GM12878 (cell line): ENCODE data around the gene CD93. TPM values are rescaled to one million over a fixed set of nuclear protein-coding genes. Genes with fewer than 3 reads are reported as not detected.
A peak's percentile ranks its signal among the peaks of the same experiment; 100 is the strongest.

Experiments
- ATAC-seq: fragments of 200-7000 bp; cut with Tn5 transposase; 3 replicates; pipeline ENCODE4 v1.9.1; 2020; ENCODE audit warnings: mild to moderate bottlenecking, moderate library complexity
- BruUV-seq: library from RNA; stranded (reverse); fragments of 400-500 nt; replicated peaks from 2 replicates; lab custom pipeline; 2021; lab: Mats Ljungman, UMichigan
- CTCF ChIA-PET: fragments of 300-600 bp; sonication (Branson Sonifier 250); formaldehyde crosslinking; extraction: SDS; loops from one replicate; lab custom pipeline; 2021; ENCODE audit warnings: inconsistent platforms; lab: Yijun Ruan, JAX
- POLR2A ChIA-PET: fragments of 350-600 bp; formaldehyde crosslinking; extraction: SDS; loops from one replicate; lab custom pipeline; 2021; ENCODE audit warnings: inconsistent platforms; lab: Charles Lee
- RAD21 ChIA-PET: fragments of 300-600 bp; sonication (Branson Sonifier 250); formaldehyde crosslinking; loops from one replicate; lab custom pipeline; 2023; ENCODE audit warnings: antibody characterized with exemption; ENCODE audit not compliant: unreplicated experiment; lab: Charles Lee
- SMC1A ChIA-PET: fragments of 300-600 bp; sonication (Branson Sonifier 250); formaldehyde crosslinking; loops from one replicate; lab custom pipeline; 2023; ENCODE audit not compliant: unreplicated experiment, uncharacterized antibody; lab: Charles Lee
- DNase-seq: peaks from one replicate; pipeline ENCODE4 v3.0.0-alpha.2; 2011; ENCODE audit warnings: low read depth, low spot score
- FAIRE-seq: peaks from 3 replicates; lab custom pipeline; 2011; peaks lifted over from hg19 to GRCh38; lab: Jason Lieb, UNC
- H2AFZ ChIP-seq: 2 replicates; pipeline ENCODE4 v1.6.0; 2011; ENCODE audit warnings: low read depth, low read length, control low read depth; ENCODE audit not compliant: control insufficient read depth
- H3K27ac ChIP-seq: 2 replicates; pipeline ENCODE4 v1.5.1; 2011; ENCODE audit warnings: control low read depth; ENCODE audit not compliant: control insufficient read depth, insufficient read depth
- H3K27me3 ChIP-seq, 2 experiments: replicated peaks in 1 of 2; 2 replicates each; pipeline versions ENCODE4 v1.6.0 to v1.6.1; 2011; ENCODE audit warnings: low read length in 1 of 2; ENCODE audit not compliant: control insufficient read depth in 2 of 2, insufficient read depth in 2 of 2
- H3K36me3 ChIP-seq, 2 experiments: 2 replicates each; pipeline ENCODE4 v1.5.1; 2011; ENCODE audit warnings: low read length in 1 of 2; ENCODE audit not compliant: control insufficient read depth in 2 of 2, insufficient read depth in 2 of 2
- H3K4me1 ChIP-seq: 2 replicates; pipeline ENCODE4 v1.6.1; 2011; ENCODE audit warnings: mild to moderate bottlenecking, low read length, moderate library complexity, mixed read lengths; ENCODE audit not compliant: control insufficient read depth, insufficient read depth
- H3K4me2 ChIP-seq: 2 replicates; pipeline ENCODE4 v1.6.0; 2011; ENCODE audit warnings: control low read depth; ENCODE audit not compliant: control insufficient read depth, insufficient read depth
- H3K4me3 ChIP-seq: fragments of 200-600 bp; sonication (generic); 2 replicates; pipeline ENCODE4 v1.5.1; 2016
- H3K79me2 ChIP-seq: 2 replicates; pipeline ENCODE4 v1.6.0; 2011; ENCODE audit warnings: low read length; ENCODE audit not compliant: control insufficient read depth, insufficient read depth
- H3K9ac ChIP-seq: 2 replicates; pipeline ENCODE4 v1.8.0; 2011; ENCODE audit warnings: low read length, control low read depth, mixed read lengths; ENCODE audit not compliant: control insufficient read depth, insufficient read depth
- H3K9me3 ChIP-seq: replicated peaks from 3 replicates; pipeline ENCODE4 v1.5.1; 2011; ENCODE audit warnings: mild to moderate bottlenecking, low read length; ENCODE audit not compliant: control insufficient read depth, insufficient read depth
- H4K20me1 ChIP-seq: 2 replicates; pipeline ENCODE4 v1.6.0; 2011; ENCODE audit not compliant: control insufficient read depth, insufficient read depth
- ATF2 ChIP-seq: IDR thresholded peaks from 2 replicates; pipeline ENCODE4 v1.6.1; 2012; ENCODE audit warnings: low read length, inconsistent platforms
- CBFB ChIP-seq: IDR thresholded peaks from 2 replicates; pipeline ENCODE4 v1.6.1; 2016; ENCODE audit warnings: antibody characterized with exemption, low read depth
- CBX5 ChIP-seq: sonication (generic); IDR thresholded peaks from 2 replicates; pipeline ENCODE4 v1.6.1; 2016; ENCODE audit warnings: low read depth, moderate library complexity, mild to moderate bottlenecking, inconsistent platforms
- CHD4 ChIP-seq: fragments of 200-600 bp; sonication (generic); IDR thresholded peaks from 2 replicates; pipeline ENCODE4 v1.6.1; 2016; ENCODE audit warnings: mild to moderate bottlenecking
- ESRRA ChIP-seq: IDR thresholded peaks from 2 replicates; pipeline ENCODE4 v1.6.1; 2012; ENCODE audit warnings: mild to moderate bottlenecking, low read length, improper control_type of control experiment
- IKZF1 ChIP-seq: fragments of 450-650 bp; conservative IDR thresholded peaks from 2 replicates; pipeline ENCODE4 v1.6.1; 2017; ENCODE audit warnings: antibody characterized with exemption, mild to moderate bottlenecking
- MTA2 ChIP-seq: fragments of 450-650 bp; IDR thresholded peaks from 2 replicates; pipeline ENCODE4 v1.6.1; 2016; ENCODE audit warnings: low read depth, mild to moderate bottlenecking, moderate library complexity
- NR2F1 ChIP-seq: fragments of 450-650 bp; conservative IDR thresholded peaks from 2 replicates; pipeline ENCODE4 v1.6.1; 2017; ENCODE audit warnings: mild to moderate bottlenecking
- POLR2AphosphoS2 ChIP-seq: IDR thresholded peaks from 2 replicates; pipeline ENCODE4 v1.6.1; 2011; ENCODE audit warnings: low read depth, mild to moderate bottlenecking, low read length, improper control_type of control experiment, moderate library complexity
- POLR2AphosphoS5 ChIP-seq: IDR thresholded peaks from 2 replicates; pipeline ENCODE4 v1.6.1; 2011; ENCODE audit warnings: mild to moderate bottlenecking, low read length, inconsistent platforms
- SMAD5 ChIP-seq: IDR thresholded peaks from 2 replicates; pipeline ENCODE4 v1.6.1; 2016; ENCODE audit warnings: antibody characterized with exemption, low read depth
- SP1 ChIP-seq: IDR thresholded peaks from one replicate; pipeline ENCODE4 v1.6.1; 2011; ENCODE audit warnings: low read depth, low read length
- SPI1 ChIP-seq: IDR thresholded peaks from 2 replicates; pipeline ENCODE4 v1.6.1; 2011; ENCODE audit warnings: low read depth, mild to moderate bottlenecking, low read length, moderate library complexity, borderline replicate concordance; ENCODE audit not compliant: insufficient read depth
- SRF ChIP-seq, 2 experiments: IDR thresholded peaks; 2 replicates each; pipeline ENCODE4 v1.6.1; 2011; ENCODE audit warnings: low read depth in 2 of 2, low read length in 2 of 2, mild to moderate bottlenecking in 1 of 2, moderate library complexity in 1 of 2
- TBL1XR1 ChIP-seq: IDR thresholded peaks from 2 replicates; pipeline ENCODE4 v1.6.1; 2012; ENCODE audit warnings: low read depth, low read length, improper control_type of control experiment
- TCF12 ChIP-seq: IDR thresholded peaks from 2 replicates; pipeline ENCODE4 v1.6.1; 2011; ENCODE audit warnings: low read depth, mild to moderate bottlenecking, low read length
- ZNF207 ChIP-seq: fragments of 450-650 bp; IDR thresholded peaks from 2 replicates; pipeline ENCODE4 v1.6.1; 2014; ENCODE audit warnings: antibody characterized with exemption, mild to moderate bottlenecking, borderline replicate concordance
- WGBS: methylation state at CpG from one replicate; pipeline ENCODE4 v1.1.6; 2016; ENCODE audit warnings: low lambda C conversion rate; ENCODE audit not compliant: insufficient replicate concordance, insufficient coverage; ENCODE audit errors: missing lambda C conversion rate; 5-methylcytosine and 5-hydroxymethylcytosine counted together
- in situ Hi-C: fragments of 300-500 bp; cut with MboI; formaldehyde crosslinking; loops from 9 replicates; pipeline ENCODE4 v1.14.3; 2018; ENCODE audit warnings: mixed read lengths
- intact Hi-C: fragments of 100-400 bp; cut with micrococcal nuclease; formaldehyde crosslinking; loops from one replicate; pipeline ENCODE4 v1.14.2; 2022; ENCODE audit not compliant: unreplicated experiment
- polyA plus RNA-seq, 11 experiments: library from polyadenylated mRNA; depleted of rRNA in 4 of 11; unstranded in 6 of 11; stranded (reverse) in 5 of 11; fragments of >200 nt; fragmentation: Nextera tagmentation in 4 of 11; fragmentation: Illumina TruSeq in 1 of 11; extraction: Ambion mirVana in 4 of 11; extraction: Trizol in 1 of 11; gene quantifications; 1 replicate in 1 of 11; 2 replicates in 10 of 11; pipeline versions ENCODE4 v1.2.1 to v1.2.3, GENCODE V29; 2011 to 2016; ENCODE audit warnings: inconsistent platforms in 2 of 11, missing spikeins in 2 of 11, low read depth in 1 of 11
- total RNA-seq, 4 experiments: library from RNA; depleted of rRNA in 3 of 4; stranded (reverse); fragments of >200 nt in 3 of 4; fragmentation: Illumina TruSeq in 1 of 4; extraction: Trizol in 1 of 4; gene quantifications; 2 replicates each; pipeline versions ENCODE4 v1.2.1 to v1.2.3, GENCODE V29; 2013 to 2021
- TF ChIP-seq, protein P1 (sequence below): IDR thresholded peaks from 2 replicates; pipeline ENCODE4 v1.6.1; 2011; ENCODE audit warnings: borderline replicate concordance, low read depth, mild to moderate bottlenecking, moderate library complexity, low read length; ENCODE audit not compliant: insufficient read depth, poor library complexity, severe bottlenecking

The CD93 gene
- total and polyA plus RNA-seq, 10 of the 15 experiments (the other 5 are each of a cell fraction or from before 2014, with no cell fraction given): 0.20 to 2.7 (median 0.92) TPM

GRCh38 chr20:23092861-23093495 is 6.9 kb upstream of the CD93 start (continued):
- no peak for TF ChIP-seq SRF (IDR thresholded peaks at IDR 0.05; ENCODE audit: low read depth in 2 of 2, low read length in 2 of 2)
- TF ChIP-seq POLR2AphosphoS2: no peak
- TF ChIP-seq ESRRA: no peak
- TF ChIP-seq SPI1: no peak
- TF ChIP-seq CBFB: no peak
- no peak for TF ChIP-seq NR2F1
- peak; percentile 19; the same call in 1 of the 2 replicates for TF ChIP-seq IKZF1

GRCh38 chr20:23092384-23092756 is 6.2 kb upstream of the CD93 start:
- WGBS: 26% methylated on average over 2 of the region's 2 CpGs
- Histone ChIP-seq H3K9me3 (no peaks in the 10 kb centered on the region), H4K20me1 (no peaks in the 10 kb centered on the region), H3K4me2 (no peak overlapping the region), H3K36me3 (no peaks in the 10 kb centered on the region), H3K79me2 (no peaks in the 10 kb centered on the region), H3K4me3 (no peak overlapping the region), H3K27ac (no peak overlapping the region), H3K9ac (no peak overlapping the region), H3K4me1 (peaks cover 2% of the 10 kb centered on the region), H3K27me3 (peaks cover 0 to 6% of the 10 kb centered on the region in 2 experiments; a peak in 1 of 4 replicates), H2AFZ (no peak overlapping the region)
- DNase-seq: no peak
- BruUV-seq: no TSS peak
- ChIA-PET RAD21 (interaction anchor here (1.0 to 1.5 kb wide), 4 partner anchors 9 to 72 kb away, joined by 3 read pairs; no protein-coding TSS in a partner anchor), POLR2A (interaction anchor here (1.9 kb wide), 1 partner anchor 9 kb away, joined by 4 read pairs; no protein-coding TSS in a partner anchor), CTCF (interaction anchor here (0.6 to 1.2 kb wide), 2 partner anchors 18 to 77 kb away, joined by 3 to 4 read pairs; no protein-coding TSS in a partner anchor), SMC1A (interaction anchor here (1.2 to 1.7 kb wide), 4 partner anchors 20 to 76 kb away, joined by 3 to 5 read pairs (median 3); no protein-coding TSS in a partner anchor)
- FAIRE-seq: no peak
- in situ Hi-C loops: no loop called here
- no peak for ATAC-seq
- intact Hi-C loops: no loop called here
- no peak for TF ChIP-seq POLR2AphosphoS5
- no peak for TF ChIP-seq ATF2
- TF ChIP-seq, protein P1, sequence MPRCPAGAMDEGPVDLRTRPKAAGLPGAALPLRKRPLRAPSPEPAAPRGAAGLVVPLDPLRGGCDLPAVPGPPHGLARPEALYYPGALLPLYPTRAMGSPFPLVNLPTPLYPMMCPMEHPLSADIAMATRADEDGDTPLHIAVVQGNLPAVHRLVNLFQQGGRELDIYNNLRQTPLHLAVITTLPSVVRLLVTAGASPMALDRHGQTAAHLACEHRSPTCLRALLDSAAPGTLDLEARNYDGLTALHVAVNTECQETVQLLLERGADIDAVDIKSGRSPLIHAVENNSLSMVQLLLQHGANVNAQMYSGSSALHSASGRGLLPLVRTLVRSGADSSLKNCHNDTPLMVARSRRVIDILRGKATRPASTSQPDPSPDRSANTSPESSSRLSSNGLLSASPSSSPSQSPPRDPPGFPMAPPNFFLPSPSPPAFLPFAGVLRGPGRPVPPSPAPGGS: no peak
- TF ChIP-seq TCF12: no peak
- no peak for TF ChIP-seq ZNF207
- TF ChIP-seq TBL1XR1: no peak
- no peak for TF ChIP-seq SP1
- TF ChIP-seq SMAD5: no peak
- TF ChIP-seq CHD4: no peak
- TF ChIP-seq MTA2: no peak
- TF ChIP-seq CBX5: no peak
